ENCODE results near the gene HS3ST4.

DNA sequence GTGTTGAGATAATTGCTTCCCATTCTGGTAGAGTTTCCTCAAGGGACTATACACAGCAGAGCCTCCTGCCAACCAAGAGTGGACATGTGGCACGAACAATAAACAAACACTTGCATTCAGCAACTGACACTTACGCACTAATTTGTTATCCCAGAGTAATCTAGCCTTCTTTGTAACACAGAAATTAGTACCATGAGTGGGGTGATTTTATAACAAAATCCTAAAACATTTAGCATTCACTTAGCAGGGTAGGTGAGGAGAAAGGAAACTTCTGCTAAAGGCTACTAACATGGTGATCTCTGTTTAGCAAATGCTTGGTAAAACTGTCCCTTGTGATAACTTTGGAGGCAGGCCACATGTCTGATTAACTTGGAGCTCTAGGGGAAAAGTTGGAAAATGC is 325.2 kb downstream of the HS3ST4 start:
- TF ChIP-seq, protein P1, sequence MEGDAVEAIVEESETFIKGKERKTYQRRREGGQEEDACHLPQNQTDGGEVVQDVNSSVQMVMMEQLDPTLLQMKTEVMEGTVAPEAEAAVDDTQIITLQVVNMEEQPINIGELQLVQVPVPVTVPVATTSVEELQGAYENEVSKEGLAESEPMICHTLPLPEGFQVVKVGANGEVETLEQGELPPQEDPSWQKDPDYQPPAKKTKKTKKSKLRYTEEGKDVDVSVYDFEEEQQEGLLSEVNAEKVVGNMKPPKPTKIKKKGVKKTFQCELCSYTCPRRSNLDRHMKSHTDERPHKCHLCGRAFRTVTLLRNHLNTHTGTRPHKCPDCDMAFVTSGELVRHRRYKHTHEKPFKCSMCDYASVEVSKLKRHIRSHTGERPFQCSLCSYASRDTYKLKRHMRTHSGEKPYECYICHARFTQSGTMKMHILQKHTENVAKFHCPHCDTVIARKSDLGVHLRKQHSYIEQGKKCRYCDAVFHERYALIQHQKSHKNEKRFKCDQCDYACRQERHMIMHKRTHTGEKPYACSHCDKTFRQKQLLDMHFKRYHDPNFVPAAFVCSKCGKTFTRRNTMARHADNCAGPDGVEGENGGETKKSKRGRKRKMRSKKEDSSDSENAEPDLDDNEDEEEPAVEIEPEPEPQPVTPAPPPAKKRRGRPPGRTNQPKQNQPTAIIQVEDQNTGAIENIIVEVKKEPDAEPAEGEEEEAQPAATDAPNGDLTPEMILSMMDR (IDR thresholded peaks at IDR 0.05), result no peak
- TF ChIP-seq POLR2A (IDR thresholded peaks at IDR 0.05), result no peak
